Common myeloid progenitor, CD34-positive (primary cell): ENCODE measurements around the gene RPTOR. TPM values are rescaled to one million over a fixed set of nuclear protein-coding genes. Genes with fewer than 3 reads are reported as not detected.
A peak's percentile ranks its signal among the peaks of the same experiment; 100 is the strongest.

Experiments
- CTCF ChIA-PET: fragments of 350-600 bp; sonication (Branson Sonifier 250); formaldehyde crosslinking; loops from one replicate; lab custom pipeline; 2021; ENCODE audit warnings: antibody characterized with exemption; lab: Charles Lee
- POLR2A ChIA-PET: fragments of 350-600 bp; sonication (Branson Sonifier 250); formaldehyde crosslinking; loops from one replicate; lab custom pipeline; 2021; ENCODE audit warnings: antibody characterized with exemption; lab: Charles Lee
- DNase-seq, 3 donors: peaks; one replicate each; pipeline versions ENCODE4 v3.0.0 to v3.0.0-alpha.2; 2013
- H3K27ac ChIP-seq, 2 experiments: 1 replicate in 1 of 2; 2 replicates in 1 of 2; pipeline ENCODE4 v1.7.0; 2013; ENCODE audit warnings: inconsistent platforms in 2 of 2, low read length in 2 of 2, mild to moderate bottlenecking in 2 of 2, low read depth in 1 of 2, moderate library complexity in 1 of 2; ENCODE audit not compliant: severe bottlenecking in 2 of 2, insufficient read depth in 1 of 2, poor library complexity in 1 of 2
- H3K27me3 ChIP-seq, 5 experiments: replicated peaks in 2 of 5; 1 replicate in 3 of 5; 2 replicates in 2 of 5; pipeline versions ENCODE4 v1.6.1 to v1.7.0; 2013; ENCODE audit warnings: low read length in 4 of 5, mild to moderate bottlenecking in 2 of 5, moderate library complexity in 2 of 5, inconsistent platforms in 1 of 5; ENCODE audit not compliant: insufficient read depth in 5 of 5, control insufficient read depth in 4 of 5
- H3K36me3 ChIP-seq, 4 experiments: 1 replicate in 2 of 4; 2 replicates in 2 of 4; pipeline versions ENCODE4 v1.6.1 to v1.7.0; 2013; ENCODE audit warnings: low read length in 3 of 4, control low read depth in 1 of 4, mild to moderate bottlenecking in 1 of 4; ENCODE audit not compliant: control insufficient read depth in 4 of 4, insufficient read depth in 4 of 4
- H3K4me1 ChIP-seq, 4 experiments: 1 replicate in 3 of 4; 2 replicates in 1 of 4; pipeline versions ENCODE4 v1.6.1 to v1.7.1; 2013; ENCODE audit warnings: low read length in 3 of 4, mild to moderate bottlenecking in 3 of 4, control low read depth in 1 of 4, inconsistent platforms in 1 of 4, moderate library complexity in 1 of 4; ENCODE audit not compliant: control insufficient read depth in 4 of 4, insufficient read depth in 4 of 4; ENCODE audit errors: control extremely low read depth in 1 of 4
- H3K4me3 ChIP-seq, 7 experiments: 1 replicate in 4 of 7; 2 replicates in 3 of 7; pipeline versions ENCODE4 v1.5.1 to v1.7.0; 2013; ENCODE audit warnings: mild to moderate bottlenecking in 7 of 7, low read length in 6 of 7, moderate library complexity in 6 of 7, inconsistent platforms in 2 of 7, low read depth in 2 of 7, control low read depth in 1 of 7; ENCODE audit not compliant: insufficient read depth in 4 of 7, control insufficient read depth in 1 of 7; ENCODE audit errors: extremely low read depth in 1 of 7
- H3K9me3 ChIP-seq, 5 experiments: 1 replicate in 4 of 5; 2 replicates in 1 of 5; pipeline versions ENCODE4 v1.6.1 to v1.7.1; 2013; ENCODE audit warnings: low read length in 4 of 5, mild to moderate bottlenecking in 2 of 5, inconsistent platforms in 1 of 5, low read depth in 1 of 5, moderate library complexity in 1 of 5; ENCODE audit not compliant: control insufficient read depth in 4 of 5, insufficient read depth in 2 of 5; ENCODE audit errors: control extremely low read depth in 1 of 5
- WGBS: methylation state at CpG from one replicate; pipeline ENCODE4 v1.1.5; 2013; ENCODE audit not compliant: insufficient coverage; 5-methylcytosine and 5-hydroxymethylcytosine counted together
- polyA plus RNA-seq: library from polyadenylated mRNA; unstranded; fragments of 120-200 nt; gene quantifications from one replicate; pipeline ENCODE4 v1.2.1, GENCODE V29; 2013

RPTOR gene, protein sequence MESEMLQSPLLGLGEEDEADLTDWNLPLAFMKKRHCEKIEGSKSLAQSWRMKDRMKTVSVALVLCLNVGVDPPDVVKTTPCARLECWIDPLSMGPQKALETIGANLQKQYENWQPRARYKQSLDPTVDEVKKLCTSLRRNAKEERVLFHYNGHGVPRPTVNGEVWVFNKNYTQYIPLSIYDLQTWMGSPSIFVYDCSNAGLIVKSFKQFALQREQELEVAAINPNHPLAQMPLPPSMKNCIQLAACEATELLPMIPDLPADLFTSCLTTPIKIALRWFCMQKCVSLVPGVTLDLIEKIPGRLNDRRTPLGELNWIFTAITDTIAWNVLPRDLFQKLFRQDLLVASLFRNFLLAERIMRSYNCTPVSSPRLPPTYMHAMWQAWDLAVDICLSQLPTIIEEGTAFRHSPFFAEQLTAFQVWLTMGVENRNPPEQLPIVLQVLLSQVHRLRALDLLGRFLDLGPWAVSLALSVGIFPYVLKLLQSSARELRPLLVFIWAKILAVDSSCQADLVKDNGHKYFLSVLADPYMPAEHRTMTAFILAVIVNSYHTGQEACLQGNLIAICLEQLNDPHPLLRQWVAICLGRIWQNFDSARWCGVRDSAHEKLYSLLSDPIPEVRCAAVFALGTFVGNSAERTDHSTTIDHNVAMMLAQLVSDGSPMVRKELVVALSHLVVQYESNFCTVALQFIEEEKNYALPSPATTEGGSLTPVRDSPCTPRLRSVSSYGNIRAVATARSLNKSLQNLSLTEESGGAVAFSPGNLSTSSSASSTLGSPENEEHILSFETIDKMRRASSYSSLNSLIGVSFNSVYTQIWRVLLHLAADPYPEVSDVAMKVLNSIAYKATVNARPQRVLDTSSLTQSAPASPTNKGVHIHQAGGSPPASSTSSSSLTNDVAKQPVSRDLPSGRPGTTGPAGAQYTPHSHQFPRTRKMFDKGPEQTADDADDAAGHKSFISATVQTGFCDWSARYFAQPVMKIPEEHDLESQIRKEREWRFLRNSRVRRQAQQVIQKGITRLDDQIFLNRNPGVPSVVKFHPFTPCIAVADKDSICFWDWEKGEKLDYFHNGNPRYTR (N-terminal part only)
- 13.3 TPM for polyA plus RNA-seq

- Histone ChIP-seq H3K36me3 (peaks cover 0 to 2% (median 0%) of the 10 kb centered on the region in 4 experiments), H3K9me3 (no peaks in the 10 kb centered on the region), H3K27me3 (peaks cover 0 to 2% (median 0%) of the 10 kb centered on the region in 5 experiments), H3K27ac (peak within 1 kb of the TSS; percentile 82 to 93), H3K4me3 (peak within 1 kb of the TSS; percentile 76 to 98 (median 95)), H3K4me1 (peaks cover 10 to 23% (median 17%) of the 10 kb centered on the region in 4 experiments)
- WGBS, result under 1% methylated on average over 42 of the region's 49 CpGs
- POLR2A ChIA-PET, result interaction anchor here (1.0 kb wide), 1 partner anchor 70 kb away, joined by 3 read pairs; no protein-coding TSS in a partner anchor
- CTCF ChIA-PET, result interaction anchor here (0.6 to 1.3 kb wide), 4 partner anchors 8 to 77 kb away, joined by 3 to 4 read pairs (median 3); no protein-coding TSS in a partner anchor
- peak; percentile 87 to 91 (median 91) for DNase-seq
Observed at GRCh38 chr17:80544655-80545498, at the start of gene RPTOR. RPTOR (plus strand) TSS chr17:80544838; CDS start chr17:80545630, 792 bp downstream.

DNA sequence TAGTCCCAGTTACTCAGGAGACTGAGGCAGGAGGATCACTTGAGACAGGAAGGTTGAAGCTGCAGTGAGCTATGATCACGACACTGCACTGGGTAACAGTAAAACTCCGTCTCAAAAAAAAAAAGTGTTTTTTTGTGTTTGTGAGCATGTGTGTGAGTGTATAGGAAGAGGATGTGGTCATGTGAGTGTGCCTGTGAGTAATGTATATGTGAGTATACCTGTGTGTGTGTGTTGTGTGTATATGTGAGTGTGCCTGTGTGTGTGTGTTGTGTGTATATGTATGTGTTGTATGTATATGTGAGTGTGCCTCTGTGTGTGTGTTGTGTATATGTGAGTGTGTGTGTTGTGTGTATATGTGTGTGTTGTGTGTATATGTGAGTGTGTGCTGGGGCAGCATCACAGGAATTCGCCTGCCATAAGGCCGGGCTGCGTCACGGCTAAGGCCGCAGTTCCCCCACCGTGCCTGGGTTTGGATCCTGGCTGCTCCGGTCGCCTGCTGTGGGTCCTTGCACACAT, 46.9 kb upstream of the RPTOR start:
- no peaks in the 10 kb centered on the region for H3K36me3 ChIP-seq
- peak in 2 of 3 donors; percentile 63 to 76 for DNase-seq
- no peak overlapping the region for H3K4me3 ChIP-seq
- H3K27ac ChIP-seq, result no peak overlapping the region
- no peaks in the 10 kb centered on the region for H3K4me1 ChIP-seq
- peaks cover 0 to 3% (median 0%) of the 10 kb centered on the region in 5 experiments for H3K9me3 ChIP-seq
- CTCF ChIA-PET, result interaction anchor here (1.5 kb wide), 1 partner anchor 22 kb away, joined by 3 read pairs; the partner anchor contains the start of gene NPTX1
- POLR2A ChIA-PET, result no interaction called here
- H3K27me3 ChIP-seq, result peaks cover 0 to 78% (median 20%) of the 10 kb centered on the region in 5 experiments
- 88% methylated on average over 10 of the region's 10 CpGs for WGBS

GRCh38 chr17:80498242-80498919, 46.3 kb upstream of the RPTOR start:
- H3K36me3 ChIP-seq, result no peaks in the 10 kb centered on the region
- H3K27me3 ChIP-seq, result peaks cover 0 to 72% (median 19%) of the 10 kb centered on the region in 5 experiments
- ChIA-PET CTCF (no interaction called here), POLR2A (no interaction called here)
- H3K9me3 ChIP-seq, result peaks cover 0 to 3% (median 0%) of the 10 kb centered on the region in 5 experiments
- 70% methylated on average over 28 of the region's 30 CpGs for WGBS
- peak in 1 of 3 donors; percentile 44 for DNase-seq
- H3K4me1 ChIP-seq, result no peaks in the 10 kb centered on the region
- H3K27ac ChIP-seq, result no peak overlapping the region
- no peak overlapping the region for H3K4me3 ChIP-seq

DNA sequence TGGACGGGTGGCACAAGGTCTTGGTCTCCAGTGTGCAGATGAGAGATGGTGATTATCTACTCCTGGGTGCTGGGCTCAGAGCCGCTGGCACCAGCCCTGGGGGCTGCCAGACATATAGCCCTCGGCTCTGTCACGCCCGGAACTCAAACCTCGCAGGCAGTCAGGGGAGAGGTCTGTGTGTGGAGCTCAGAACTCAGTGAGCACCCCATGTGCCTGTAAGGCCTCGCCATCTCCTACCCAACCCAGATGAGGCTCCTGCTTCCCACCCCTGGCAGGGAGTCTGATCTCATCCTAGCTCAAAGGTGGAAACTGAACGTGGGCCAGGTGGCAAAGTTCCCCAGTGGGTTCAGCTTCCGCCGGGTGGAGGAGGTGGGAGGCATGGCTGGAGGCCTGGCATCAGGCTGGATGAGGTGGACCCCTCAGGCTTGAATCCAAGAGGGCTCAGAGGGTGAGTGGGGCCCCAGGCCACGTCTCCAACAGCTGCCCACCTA, 45.7 kb upstream of the RPTOR start:
- Histone ChIP-seq H3K9me3 (peaks cover 0 to 3% (median 0%) of the 10 kb centered on the region in 5 experiments), H3K4me1 (no peaks in the 10 kb centered on the region), H3K4me3 (no peak overlapping the region), H3K27me3 (peaks cover 0 to 69% (median 16%) of the 10 kb centered on the region in 5 experiments), H3K27ac (no peak overlapping the region), H3K36me3 (no peaks in the 10 kb centered on the region)
- CTCF ChIA-PET, result no interaction called here
- POLR2A ChIA-PET, result no interaction called here
- WGBS, result 73% methylated on average over 4 of the region's 11 CpGs
- no peak for DNase-seq

- ChIA-PET CTCF (no interaction called here), POLR2A (no interaction called here)
- no peak overlapping the region for H3K27ac ChIP-seq
- H3K4me1 ChIP-seq, result no peaks in the 10 kb centered on the region
- no peaks in the 10 kb centered on the region for H3K36me3 ChIP-seq
- peaks cover 0 to 3% (median 0%) of the 10 kb centered on the region in 5 experiments for H3K9me3 ChIP-seq
- peaks cover 0 to 67% (median 13%) of the 10 kb centered on the region in 5 experiments for H3K27me3 ChIP-seq
- 82% methylated on average over 7 of the region's 9 CpGs for WGBS
- no peak overlapping the region for H3K4me3 ChIP-seq
- DNase-seq, result no peak
Observed at GRCh38 chr17:80499560-80499959, 45.1 kb upstream of the RPTOR start.
